ENCODE data around the gene MLLT6. TPM values are rescaled to one million over a fixed set of nuclear protein-coding genes. Genes with fewer than 3 reads are reported as not detected.
"Not testable (repeated sequence)": the region's sequence is repeated elsewhere in the genome, so short reads cannot be mapped to it uniquely, and the experiment has no call there.

Gene MLLT6
- total and polyA plus RNA-seq, 4 donors, result 18.4 to 94.1 (median 61.8) TPM

DNA sequence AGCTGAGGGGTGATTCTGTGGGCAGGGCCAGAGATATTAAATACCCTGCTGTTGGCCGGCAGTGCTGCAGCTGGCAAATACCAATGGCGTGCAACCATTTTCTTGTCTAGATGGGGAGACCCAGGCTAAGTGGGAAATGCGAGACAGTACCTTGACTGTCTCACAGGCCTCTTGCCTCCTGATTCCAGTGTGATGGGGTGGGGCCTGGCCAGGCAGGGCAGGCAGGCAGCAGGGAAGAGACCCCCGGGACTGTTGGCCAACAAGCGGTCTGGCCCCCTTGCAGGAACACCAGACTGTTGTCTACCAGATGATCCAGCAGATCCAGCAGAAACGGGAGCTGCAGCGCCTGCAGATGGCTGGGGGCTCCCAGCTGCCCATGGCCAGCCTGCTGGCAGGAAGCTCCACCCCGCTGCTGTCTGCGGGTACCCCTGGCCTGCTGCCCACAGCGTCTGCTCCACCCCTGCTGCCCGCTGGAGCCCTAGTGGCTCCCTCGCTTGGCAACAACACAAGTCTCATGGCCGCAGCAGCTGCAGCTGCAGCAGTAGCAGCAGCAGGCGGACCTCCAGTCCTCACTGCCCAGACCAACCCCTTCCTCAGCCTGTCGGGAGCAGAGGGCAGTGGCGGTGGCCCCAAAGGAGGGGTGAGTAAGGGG is 19.4 kb downstream of the MLLT6 start:
- Histone ChIP-seq H3K36me3 (ENCODE audit: control insufficient read depth, insufficient read depth, low read length) (peaks cover 60% of the 10 kb centered on the region), H3K4me3 (ENCODE audit: low read depth, low read length) (no peak overlapping the region), H3K9me3 (ENCODE audit: control insufficient read depth, insufficient read depth, low read length) (no peaks in the 10 kb centered on the region), H3K27me3 (ENCODE audit: control insufficient read depth, insufficient read depth, low read length) (no peaks in the 10 kb centered on the region), H3K4me1 (ENCODE audit: control insufficient read depth, insufficient read depth, low read length) (peaks cover 52% of the 10 kb centered on the region), H3K27ac (ENCODE audit: low read depth, low read length) (peak overlapping the region; percentile 86)
- DNase-seq (ENCODE audit: low read depth in 4 of 6, low spot score in 6 of 6), result peak in 2 of 6 donors; percentile 88 to 89
- WGBS (ENCODE audit: insufficient coverage), result 20% methylated on average over 12 of the region's 16 CpGs

DNA sequence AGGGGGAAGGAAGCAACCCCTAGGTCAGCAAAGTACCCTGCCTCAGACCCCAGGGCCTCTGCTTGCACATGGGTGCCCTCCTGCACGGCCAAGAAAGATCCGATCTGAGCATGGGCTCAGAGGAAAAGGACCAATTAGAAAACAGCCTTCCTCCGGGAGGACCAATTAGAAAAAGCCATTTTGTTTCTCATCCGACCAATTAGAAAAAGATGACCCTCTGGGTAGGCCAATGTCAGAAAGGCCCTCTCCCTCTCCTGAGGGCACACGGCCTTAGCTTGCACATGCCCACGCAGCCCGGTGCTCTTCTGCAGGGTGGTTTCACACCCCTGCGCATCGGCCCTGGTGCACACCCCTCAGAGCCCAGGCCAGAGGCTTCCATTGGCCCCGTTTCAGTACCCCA is 20.0 kb downstream of the MLLT6 start:
- Histone ChIP-seq H3K4me3 (ENCODE audit: low read depth, low read length) (no peak overlapping the region), H3K27me3 (ENCODE audit: control insufficient read depth, insufficient read depth, low read length) (no peaks in the 10 kb centered on the region), H3K27ac (ENCODE audit: low read depth, low read length) (peak overlapping the region; percentile 86), H3K9me3 (ENCODE audit: control insufficient read depth, insufficient read depth, low read length) (no peaks in the 10 kb centered on the region), H3K36me3 (ENCODE audit: control insufficient read depth, insufficient read depth, low read length) (peaks cover 54% of the 10 kb centered on the region), H3K4me1 (ENCODE audit: control insufficient read depth, insufficient read depth, low read length) (peaks cover 50% of the 10 kb centered on the region)
- WGBS (ENCODE audit: insufficient coverage), result 59% methylated on average over 10 of the region's 10 CpGs
- peak in 1 of 6 donors; percentile 68 for DNase-seq (ENCODE audit: low read depth in 4 of 6, low spot score in 6 of 6)

GRCh38 chr17:38726145-38726544 is 21.1 kb downstream of the MLLT6 start:
- no CpG with 5 or more reads among the region's 8 CpGs for WGBS (ENCODE audit: insufficient coverage)
- not testable (repeated sequence) for DNase-seq (ENCODE audit: low read depth in 4 of 6, low spot score in 6 of 6); H3K4me3 ChIP-seq (ENCODE audit: low read depth, low read length); H3K27me3 ChIP-seq (ENCODE audit: control insufficient read depth, insufficient read depth, low read length); H3K27ac ChIP-seq (ENCODE audit: low read depth, low read length); H3K9me3 ChIP-seq (ENCODE audit: control insufficient read depth, insufficient read depth, low read length)
- H3K36me3 ChIP-seq (ENCODE audit: control insufficient read depth, insufficient read depth, low read length), result peaks cover 44% of the 10 kb centered on the region
- H3K4me1 ChIP-seq (ENCODE audit: control insufficient read depth, insufficient read depth, low read length), result peaks cover 52% of the 10 kb centered on the region

DNA sequence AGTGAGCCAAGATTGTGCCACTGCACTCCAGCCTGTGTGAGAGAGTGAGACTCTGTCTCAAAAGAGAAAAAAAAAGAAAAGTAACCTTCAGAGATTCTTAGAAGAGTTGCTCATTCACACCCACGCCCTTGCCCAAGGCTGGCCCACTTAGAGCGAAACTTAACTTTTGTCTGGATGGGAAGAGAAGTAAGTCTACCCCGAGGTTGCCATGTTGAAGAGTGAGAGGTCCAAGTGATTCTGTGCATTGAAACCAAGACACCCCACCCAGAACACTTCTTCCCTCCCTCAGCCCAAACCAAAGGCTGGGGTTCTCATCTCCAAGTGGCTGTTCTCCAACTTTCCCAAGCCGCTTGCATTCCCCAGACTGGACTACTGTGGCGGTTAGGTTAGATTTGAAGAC is 22.7 kb downstream of the MLLT6 start:
- H3K4me1 ChIP-seq (ENCODE audit: control insufficient read depth, insufficient read depth, low read length), result peaks cover 61% of the 10 kb centered on the region
- no peaks in the 10 kb centered on the region for H3K27me3 ChIP-seq (ENCODE audit: control insufficient read depth, insufficient read depth, low read length)
- no peaks in the 10 kb centered on the region for H3K9me3 ChIP-seq (ENCODE audit: control insufficient read depth, insufficient read depth, low read length)
- WGBS (ENCODE audit: insufficient coverage), result no CpG with 5 or more reads among the region's 5 CpGs
- H3K4me3 ChIP-seq (ENCODE audit: low read depth, low read length), result no peak overlapping the region
- no peak for DNase-seq (ENCODE audit: low read depth in 4 of 6, low spot score in 6 of 6)
- H3K27ac ChIP-seq (ENCODE audit: low read depth, low read length), result no peak overlapping the region
- peaks cover 44% of the 10 kb centered on the region for H3K36me3 ChIP-seq (ENCODE audit: control insufficient read depth, insufficient read depth, low read length)

DNA sequence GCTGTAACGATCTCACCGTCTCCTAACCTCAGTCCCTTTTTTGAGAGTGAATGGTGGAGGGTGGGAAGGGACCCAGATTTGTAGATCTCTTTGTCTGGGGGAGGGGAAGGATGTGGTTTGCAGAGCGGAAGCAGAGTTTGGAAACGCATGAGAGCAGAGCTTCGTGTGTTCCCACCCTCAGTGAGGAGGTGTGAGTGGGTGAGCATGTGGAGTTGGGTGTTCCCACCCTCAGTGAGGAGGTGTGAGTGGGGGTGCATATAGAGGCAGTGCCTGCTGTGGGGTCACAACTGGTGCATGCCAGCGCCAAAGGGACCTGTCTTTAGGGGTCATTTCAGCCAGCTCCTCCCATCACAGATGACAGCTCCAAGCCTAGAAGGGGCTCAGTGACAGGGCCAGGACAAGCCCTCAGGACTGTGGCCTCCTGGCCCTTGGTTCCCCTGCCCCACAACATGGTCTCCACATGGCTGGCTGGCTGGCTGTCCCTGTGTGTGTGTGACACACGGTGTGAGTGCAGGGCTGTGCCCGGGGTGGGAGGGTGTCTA is 23.3 kb downstream of the MLLT6 start:
- 86% methylated on average over 8 of the region's 8 CpGs for WGBS (ENCODE audit: insufficient coverage)
- DNase-seq (ENCODE audit: low read depth in 4 of 6, low spot score in 6 of 6), result no peak
- Histone ChIP-seq H3K4me1 (ENCODE audit: control insufficient read depth, insufficient read depth, low read length) (peaks cover 63% of the 10 kb centered on the region), H3K27me3 (ENCODE audit: control insufficient read depth, insufficient read depth, low read length) (no peaks in the 10 kb centered on the region), H3K36me3 (ENCODE audit: control insufficient read depth, insufficient read depth, low read length) (peaks cover 45% of the 10 kb centered on the region), H3K9me3 (ENCODE audit: control insufficient read depth, insufficient read depth, low read length) (no peaks in the 10 kb centered on the region), H3K27ac (ENCODE audit: low read depth, low read length) (no peak overlapping the region), H3K4me3 (ENCODE audit: low read depth, low read length) (no peak overlapping the region)

DNA sequence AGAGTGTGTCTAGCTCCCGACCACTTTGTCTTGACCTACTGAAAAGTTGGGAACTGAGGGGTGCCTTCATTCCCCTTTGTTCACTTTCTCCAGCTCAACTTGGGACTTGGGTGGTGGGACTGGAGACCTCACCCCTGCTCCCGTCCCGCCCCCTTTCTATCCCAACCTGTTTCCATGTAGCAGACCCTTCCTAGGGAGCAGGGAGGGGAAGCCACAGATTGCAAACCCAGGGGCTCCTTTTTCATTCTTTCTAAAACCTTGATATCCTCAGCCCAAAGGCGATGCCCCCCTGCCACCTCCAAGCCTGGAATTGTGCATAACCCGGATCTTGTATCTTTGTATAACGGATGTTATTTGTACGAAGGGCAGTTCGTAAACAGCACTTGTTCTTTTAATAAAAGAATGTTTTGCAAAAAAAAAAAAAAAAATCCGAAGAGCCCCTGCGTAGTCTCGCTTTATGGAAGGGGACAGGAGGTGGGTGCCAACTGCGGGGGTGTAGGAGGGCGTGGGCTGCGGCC is 24.4 kb downstream of the MLLT6 start:
- Histone ChIP-seq H3K36me3 (ENCODE audit: control insufficient read depth, insufficient read depth, low read length) (peaks cover 53% of the 10 kb centered on the region), H3K27me3 (ENCODE audit: control insufficient read depth, insufficient read depth, low read length) (no peaks in the 10 kb centered on the region), H3K4me3 (ENCODE audit: low read depth, low read length) (peak overlapping the region; percentile 50), H3K9me3 (ENCODE audit: control insufficient read depth, insufficient read depth, low read length) (no peaks in the 10 kb centered on the region), H3K27ac (ENCODE audit: low read depth, low read length) (peak overlapping the region; percentile 69), H3K4me1 (ENCODE audit: control insufficient read depth, insufficient read depth, low read length) (peaks cover 66% of the 10 kb centered on the region)
- no peak for DNase-seq (ENCODE audit: low read depth in 4 of 6, low spot score in 6 of 6)
- WGBS (ENCODE audit: insufficient coverage), result 0% methylated on average over 6 of the region's 14 CpGs

DNA sequence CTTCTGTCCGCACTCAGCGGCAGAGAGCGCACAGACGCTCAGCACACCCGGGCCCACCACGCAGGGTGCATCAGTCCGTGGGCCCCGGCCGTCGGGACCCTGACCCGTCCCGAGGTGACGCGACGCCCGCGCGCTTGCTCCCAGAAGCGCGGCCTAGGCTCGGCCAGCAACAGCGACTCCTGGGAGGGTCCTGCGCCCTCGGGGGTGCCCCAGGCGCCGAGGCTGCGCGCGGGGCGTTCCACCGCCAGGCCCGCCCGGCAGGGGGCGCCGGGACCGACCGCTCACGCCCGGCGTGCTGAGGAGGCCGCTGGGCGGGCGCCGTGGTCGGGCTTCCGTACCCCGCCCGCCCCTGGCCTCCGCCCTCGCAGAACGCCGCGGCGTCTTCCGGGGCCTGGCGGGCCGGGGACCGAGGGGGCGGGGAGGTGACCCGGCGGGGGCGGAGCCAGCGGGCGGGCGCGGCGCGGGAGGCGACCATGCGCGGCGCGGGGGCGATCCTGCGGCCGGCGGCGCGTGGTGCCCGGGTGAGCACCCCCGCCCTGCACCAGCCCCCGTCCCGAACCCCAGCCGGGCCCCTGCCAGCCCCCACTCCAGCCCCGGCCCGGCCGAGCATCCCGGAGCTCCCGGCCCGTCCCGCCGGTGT is 24.9 kb downstream of the MLLT6 start, which contains the start of gene CISD3:
TSS of gene CISD3 (plus strand) at position 456 of the 640 bp plus-strand sequence. CDS start at position 474, 18 bp downstream.
- no peaks in the 10 kb centered on the region for H3K9me3 ChIP-seq (ENCODE audit: control insufficient read depth, insufficient read depth, low read length)
- DNase-seq (ENCODE audit: low read depth in 4 of 6, low spot score in 6 of 6), result peak in 2 of 6 donors; percentile 85 to 90
- peaks cover 65% of the 10 kb centered on the region for H3K4me1 ChIP-seq (ENCODE audit: control insufficient read depth, insufficient read depth, low read length)
- peak within 1 kb of the TSS; percentile 69 for H3K27ac ChIP-seq (ENCODE audit: low read depth, low read length)
- H3K36me3 ChIP-seq (ENCODE audit: control insufficient read depth, insufficient read depth, low read length), result peaks cover 53% of the 10 kb centered on the region
- peak within 1 kb of the TSS; percentile 50 for H3K4me3 ChIP-seq (ENCODE audit: low read depth, low read length)
- H3K27me3 ChIP-seq (ENCODE audit: control insufficient read depth, insufficient read depth, low read length), result no peaks in the 10 kb centered on the region
- under 1% methylated on average over 90 of the region's 92 CpGs for WGBS (ENCODE audit: insufficient coverage)

- Histone ChIP-seq H3K27me3 (ENCODE audit: control insufficient read depth, insufficient read depth, low read length) (no peaks in the 10 kb centered on the region), H3K36me3 (ENCODE audit: control insufficient read depth, insufficient read depth, low read length) (peaks cover 53% of the 10 kb centered on the region), H3K4me1 (ENCODE audit: control insufficient read depth, insufficient read depth, low read length) (peaks cover 65% of the 10 kb centered on the region), H3K4me3 (ENCODE audit: low read depth, low read length) (peak overlapping the region; percentile 49), H3K9me3 (ENCODE audit: control insufficient read depth, insufficient read depth, low read length) (no peaks in the 10 kb centered on the region), H3K27ac (ENCODE audit: low read depth, low read length) (peak overlapping the region; percentile 63)
- 30% methylated on average over 25 of the region's 27 CpGs for WGBS (ENCODE audit: insufficient coverage)
- peak in 2 of 6 donors; percentile 61 to 62 for DNase-seq (ENCODE audit: low read depth in 4 of 6, low spot score in 6 of 6)
These were observed 25.7 kb downstream of the MLLT6 start for GRCh38 chr17:38730526-38731379.

All from spinal cord (tissue), 10 donors.